Measurements from ENCODE around the gene CARD9. TPM values are rescaled to one million over a fixed set of nuclear protein-coding genes. Genes with fewer than 3 reads are reported as not detected.

CARD9 gene
- total RNA-seq, 3 donors from 2014 or later = 2.2 to 2.4 (median 2.2) TPM

GRCh38 chr9:136378170-136379002 is 4.9 kb upstream of the CARD9 start:
- H3K36me3 ChIP-seq (ENCODE audit: low read depth) = peaks cover 6% of the 10 kb centered on the region
- intact Hi-C loops (cut with DNase I, micrococcal nuclease) = no loop called here
- TF ChIP-seq CTCF (IDR thresholded peaks at IDR 0.05) = no peak
- no peaks in the 10 kb centered on the region for H3K4me1 ChIP-seq (ENCODE audit: low read depth)
- no peak overlapping the region for H3K4me3 ChIP-seq
- H3K9me3 ChIP-seq = no peaks in the 10 kb centered on the region
- DNase-seq = no peak
- ATAC-seq = no peak

- Histone ChIP-seq H3K4me1 (ENCODE audit: low read depth) (no peaks in the 10 kb centered on the region), H3K36me3 (ENCODE audit: low read depth) (no peaks in the 10 kb centered on the region), H3K4me3 (no peak overlapping the region), H3K9me3 (no peaks in the 10 kb centered on the region)
- TF ChIP-seq CTCF (IDR thresholded peaks at IDR 0.05) = no peak
- intact Hi-C loops (cut with DNase I, micrococcal nuclease) = no loop called here
- ATAC-seq = no peak
- DNase-seq = no peak
Observed at GRCh38 chr9:136377341-136378169, 4.1 kb upstream of the CARD9 start.

GRCh38 chr9:136376457-136376856 is 3.0 kb upstream of the CARD9 start:
- Histone ChIP-seq H3K4me3 (no peak overlapping the region), H3K9me3 (no peaks in the 10 kb centered on the region), H3K4me1 (ENCODE audit: low read depth) (no peaks in the 10 kb centered on the region), H3K36me3 (ENCODE audit: low read depth) (no peaks in the 10 kb centered on the region)
- no peak for ATAC-seq
- intact Hi-C loops (cut with DNase I, micrococcal nuclease) = no loop called here
- no peak for DNase-seq
- no peak for TF ChIP-seq CTCF (IDR thresholded peaks at IDR 0.05)

- ATAC-seq = no peak
- TF ChIP-seq CTCF (IDR thresholded peaks at IDR 0.05) = no peak
- H3K4me3 ChIP-seq = no peak overlapping the region
- no peak for DNase-seq
- H3K9me3 ChIP-seq = no peaks in the 10 kb centered on the region
- intact Hi-C loops (cut with DNase I, micrococcal nuclease) = no loop called here
- H3K4me1 ChIP-seq (ENCODE audit: low read depth) = no peaks in the 10 kb centered on the region
- no peaks in the 10 kb centered on the region for H3K36me3 ChIP-seq (ENCODE audit: low read depth)
Observed at GRCh38 chr9:136375096-136375495, 1.6 kb upstream of the CARD9 start.

- TF ChIP-seq CTCF (IDR thresholded peaks at IDR 0.05) = no peak
- Histone ChIP-seq H3K9me3 (no peaks in the 10 kb centered on the region), H3K4me1 (ENCODE audit: low read depth) (no peaks in the 10 kb centered on the region), H3K36me3 (ENCODE audit: low read depth) (no peaks in the 10 kb centered on the region), H3K4me3 (no peak overlapping the region)
- DNase-seq (no peak), ATAC-seq (no peak)
- intact Hi-C loops (cut with DNase I, micrococcal nuclease) = no loop called here
Observed at GRCh38 chr9:136374183-136374575, 710 bp upstream of the CARD9 start.

Data from mucosa of descending colon (tissue), 3 donors.